Ovary (tissue), 9 donors: ENCODE results near the gene EVL. TPM values are rescaled to one million over a fixed set of nuclear protein-coding genes. Genes with fewer than 3 reads are reported as not detected.

Experiments
- DNase-seq, 5 donors: peaks; one replicate each; pipeline ENCODE4 v3.0.0-alpha.2; 2019 to 2020
- H3K27ac ChIP-seq, 2 donors: fragments of 200-600 bp; one replicate each; pipeline versions ENCODE4 v1.5.1 to v1.8.0; 2019 to 2022
- H3K27me3 ChIP-seq: fragments of 200-600 bp; one replicate; pipeline ENCODE4 v1.8.0; 2022
- H3K36me3 ChIP-seq: fragments of 200-600 bp; sonication (generic); one replicate; pipeline ENCODE4 v1.5.1; 2019
- H3K4me1 ChIP-seq: one replicate; pipeline ENCODE4 v1.8.1; 2013; ENCODE audit warnings: mild to moderate bottlenecking, moderate library complexity; ENCODE audit not compliant: insufficient read depth
- H3K4me3 ChIP-seq: fragments of 200-600 bp; sonication (generic); one replicate; pipeline ENCODE4 v1.5.1; 2017
- H3K9me3 ChIP-seq, 2 donors: fragments of 200-600 bp in 1 of 2; sonication (generic) in 1 of 2; one replicate each; pipeline versions ENCODE4 v1.5.1 to v1.8.1; 2013 to 2019; ENCODE audit warnings: mild to moderate bottlenecking in 1 of 2, moderate library complexity in 1 of 2
- EP300 ChIP-seq: sonication (generic); formaldehyde crosslinking; IDR thresholded peaks from one replicate; pipeline ENCODE4 v1.6.1; 2017; ENCODE audit warnings: antibody characterized with exemption
- POLR2A ChIP-seq: fragments of 450-650 bp; IDR thresholded peaks from one replicate; pipeline ENCODE4 v1.6.1; 2017; ENCODE audit warnings: antibody characterized with exemption, mild to moderate bottlenecking, moderate library complexity
- WGBS, 3 donors: extraction: QIAGEN DNeasy Blood & Tissue Kit in 1 of 3; methylation state at CpG; one replicate each; pipeline versions ENCODE4 v1.1.5 to v1.1.7; 2013 to 2017; 5-methylcytosine and 5-hydroxymethylcytosine counted together
- intact Hi-C, 4 donors: fragments of 100-400 bp; cut with DNase I; formaldehyde crosslinking; loops; one replicate each; pipeline versions ENCODE4 v1.11.0 to v1.15.1; 2022 to 2023
- polyA plus RNA-seq, 2 donors: library from polyadenylated mRNA; stranded (reverse); fragments of 200-250 nt in 1 of 2; fragments of 350-450 nt in 1 of 2; fragmentation: Illumina TruSeq in 1 of 2; extraction: RNeasy Lipid Tissue Mini Kit (QIAGEN cat#74804) in 1 of 2; gene quantifications; one replicate each; pipeline ENCODE4 v1.2.3, GENCODE V29; 2013 to 2014
- total RNA-seq, 7 donors: library from RNA; depleted of rRNA in 2 of 7; stranded (reverse); fragments of >200 nt in 2 of 7; fragmentation: NEBNext Ultra II Directional in 3 of 7; extraction: Animal tissue kit (Norgen Biotek cat#: 25700) in 3 of 7; gene quantifications; one replicate each; pipeline versions ENCODE4 v1.1.0 to v1.2.4, GENCODE V29; 2016 to 2023
- TF ChIP-seq, protein P1 (sequence below), 3 donors: fragments of 450-650 bp in 2 of 3; fragments of 200-600 bp in 1 of 3; IDR thresholded peaks; one replicate each; pipeline versions ENCODE4 v1.5.1 to v1.8.0; 2016 to 2022; ENCODE audit warnings: antibody characterized with exemption in 3 of 3, mild to moderate bottlenecking in 1 of 3
- donor health status: DM: no; HTN: no; CAD: no; lungs with moderate emphysema.
- donor health status: DM: no; HTN: no; CAD: no.
- donor health status: Bipolar disorder and iron deficiency.
- donor health status: DM: yes; HTN: yes; CAD: no.
- donor health status: DM: no; HTN: no; CAD: no.
- donor health status: DM: yes; HTN: yes; CAD: no.

Gene EVL
- total and polyA plus RNA-seq, 9 donors: 41.0 to 105 (median 66.1) TPM

DNA sequence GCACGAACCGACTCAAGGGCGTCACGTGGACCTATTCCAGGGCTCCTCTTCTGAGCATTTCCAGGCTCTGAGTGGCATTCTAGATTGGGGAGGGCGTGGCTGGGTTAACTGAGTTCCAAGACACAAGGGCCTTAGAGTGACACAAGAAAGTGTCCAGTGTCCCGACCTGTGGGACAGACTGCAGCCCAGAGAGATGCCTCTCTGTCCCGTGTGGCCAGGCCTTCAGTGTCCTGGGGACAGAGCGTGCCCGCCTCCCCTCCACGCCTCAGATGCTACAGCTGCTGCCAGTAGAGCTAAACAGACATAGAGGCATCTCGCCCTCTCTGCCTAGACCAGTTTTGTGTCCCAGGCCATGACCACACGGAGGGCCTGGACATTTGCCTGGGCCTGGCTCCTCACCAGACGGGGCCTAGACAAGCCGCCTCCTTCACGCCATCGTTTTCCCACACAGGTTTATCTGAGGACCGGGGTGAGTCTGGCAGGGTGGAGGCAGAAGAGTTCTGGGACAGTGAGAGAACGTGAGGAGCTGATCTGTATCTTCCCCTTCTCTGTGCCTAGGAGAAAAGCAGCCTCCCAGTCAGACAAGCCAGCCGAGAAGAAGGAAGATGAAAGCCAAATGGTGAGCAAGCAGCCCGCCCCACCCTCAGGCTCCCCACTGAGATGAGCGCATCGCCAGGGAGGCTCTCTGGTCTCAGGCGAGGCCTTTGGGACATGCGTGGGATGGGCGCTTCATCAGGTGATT is 67.1 kb downstream of the EVL start:
- WGBS, 3 donors: 73 to 74% (median 73%) methylated on average over 25 of the region's 25 CpGs
- no peak for DNase-seq
- H3K27me3 ChIP-seq: no peaks in the 10 kb centered on the region
- no peak overlapping the region for H3K27ac ChIP-seq
- intact Hi-C loops: no loop called here
- H3K36me3 ChIP-seq: no peaks in the 10 kb centered on the region
- H3K4me3 ChIP-seq: no peak overlapping the region
- H3K9me3 ChIP-seq: no peaks in the 10 kb centered on the region
- TF ChIP-seq EP300: no peak
- TF ChIP-seq, protein P1, sequence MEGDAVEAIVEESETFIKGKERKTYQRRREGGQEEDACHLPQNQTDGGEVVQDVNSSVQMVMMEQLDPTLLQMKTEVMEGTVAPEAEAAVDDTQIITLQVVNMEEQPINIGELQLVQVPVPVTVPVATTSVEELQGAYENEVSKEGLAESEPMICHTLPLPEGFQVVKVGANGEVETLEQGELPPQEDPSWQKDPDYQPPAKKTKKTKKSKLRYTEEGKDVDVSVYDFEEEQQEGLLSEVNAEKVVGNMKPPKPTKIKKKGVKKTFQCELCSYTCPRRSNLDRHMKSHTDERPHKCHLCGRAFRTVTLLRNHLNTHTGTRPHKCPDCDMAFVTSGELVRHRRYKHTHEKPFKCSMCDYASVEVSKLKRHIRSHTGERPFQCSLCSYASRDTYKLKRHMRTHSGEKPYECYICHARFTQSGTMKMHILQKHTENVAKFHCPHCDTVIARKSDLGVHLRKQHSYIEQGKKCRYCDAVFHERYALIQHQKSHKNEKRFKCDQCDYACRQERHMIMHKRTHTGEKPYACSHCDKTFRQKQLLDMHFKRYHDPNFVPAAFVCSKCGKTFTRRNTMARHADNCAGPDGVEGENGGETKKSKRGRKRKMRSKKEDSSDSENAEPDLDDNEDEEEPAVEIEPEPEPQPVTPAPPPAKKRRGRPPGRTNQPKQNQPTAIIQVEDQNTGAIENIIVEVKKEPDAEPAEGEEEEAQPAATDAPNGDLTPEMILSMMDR (IDR thresholded peaks at IDR 0.05): no peak
- TF ChIP-seq POLR2A: no peak
- no peaks in the 10 kb centered on the region for H3K4me1 ChIP-seq

DNA sequence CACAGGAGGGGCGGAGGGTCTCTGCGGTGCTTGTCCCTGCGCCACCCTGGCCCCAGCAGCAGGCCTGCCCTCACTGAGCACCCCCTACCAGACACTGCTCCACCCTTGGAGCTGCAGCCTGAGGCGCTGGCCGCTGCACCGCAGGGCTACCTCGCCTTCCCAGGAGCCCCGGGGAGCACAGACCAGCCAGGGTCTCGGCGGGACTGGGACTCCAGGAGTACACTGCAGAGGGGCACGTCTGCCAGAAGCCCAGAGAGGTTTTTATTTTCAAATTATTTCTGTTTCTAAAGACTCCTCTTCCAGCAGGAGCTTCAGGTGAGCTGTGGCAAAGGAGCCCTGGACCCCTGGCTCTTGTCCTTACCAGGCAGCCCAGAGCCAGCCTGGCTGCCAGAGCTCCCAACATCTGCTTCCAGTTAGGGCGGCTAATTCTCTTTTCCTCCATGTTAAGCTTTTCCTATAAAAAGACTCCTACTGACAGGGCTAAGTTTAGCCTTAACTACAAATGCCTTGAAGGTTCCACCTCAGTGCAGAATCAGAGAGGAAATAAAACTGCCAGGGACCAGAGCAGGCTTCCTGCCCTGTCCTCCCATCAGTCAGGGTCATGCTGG is 67.8 kb downstream of the EVL start:
- no peaks in the 10 kb centered on the region for H3K36me3 ChIP-seq

DNA sequence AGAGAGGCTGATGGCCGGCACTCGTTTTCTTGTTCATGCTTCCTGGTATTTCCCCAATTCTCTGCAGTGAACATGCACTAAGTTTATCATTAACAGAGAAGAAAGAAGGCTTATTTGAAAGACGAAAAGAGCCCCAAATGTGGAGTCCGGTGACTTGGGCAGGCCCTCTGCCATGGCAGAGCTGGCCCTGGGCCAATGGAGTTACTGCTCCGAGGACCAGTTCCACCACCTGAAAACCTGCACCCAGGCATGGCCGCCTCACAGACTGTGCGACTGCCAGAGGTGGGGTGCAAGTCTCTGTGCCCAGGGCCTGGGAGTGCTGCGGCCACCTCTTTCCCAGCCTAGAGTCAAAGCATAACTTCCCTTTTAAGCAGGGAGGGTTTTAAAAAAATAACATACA is 69.4 kb downstream of the EVL start:
- no peaks in the 10 kb centered on the region for H3K27me3 ChIP-seq
- no peak for DNase-seq
- H3K4me3 ChIP-seq: no peak overlapping the region
- no peaks in the 10 kb centered on the region for H3K4me1 ChIP-seq
- no peaks in the 10 kb centered on the region for H3K9me3 ChIP-seq
- 91 to 93% (median 93%) methylated on average over 8 of the region's 8 CpGs for WGBS, 3 donors
- no peak overlapping the region for H3K27ac ChIP-seq
- H3K36me3 ChIP-seq: no peaks in the 10 kb centered on the region
- no peak for TF ChIP-seq EP300
- intact Hi-C loops: no loop called here

More for the DNA sequence above, 67.8 kb downstream of the EVL start:
- no peaks in the 10 kb centered on the region for H3K4me1 ChIP-seq
- intact Hi-C loops: no loop called here
- no peaks in the 10 kb centered on the region for H3K27me3 ChIP-seq
- no peaks in the 10 kb centered on the region for H3K9me3 ChIP-seq
- H3K4me3 ChIP-seq: no peak overlapping the region
- WGBS, 3 donors: 84 to 95% (median 85%) methylated on average over 12 of the region's 12 CpGs
- no peak for TF ChIP-seq EP300
- no peak for TF ChIP-seq POLR2A
- TF ChIP-seq, protein P1 (IDR thresholded peaks at IDR 0.05): no peak
- DNase-seq: no peak
- H3K27ac ChIP-seq: no peak overlapping the region

DNA sequence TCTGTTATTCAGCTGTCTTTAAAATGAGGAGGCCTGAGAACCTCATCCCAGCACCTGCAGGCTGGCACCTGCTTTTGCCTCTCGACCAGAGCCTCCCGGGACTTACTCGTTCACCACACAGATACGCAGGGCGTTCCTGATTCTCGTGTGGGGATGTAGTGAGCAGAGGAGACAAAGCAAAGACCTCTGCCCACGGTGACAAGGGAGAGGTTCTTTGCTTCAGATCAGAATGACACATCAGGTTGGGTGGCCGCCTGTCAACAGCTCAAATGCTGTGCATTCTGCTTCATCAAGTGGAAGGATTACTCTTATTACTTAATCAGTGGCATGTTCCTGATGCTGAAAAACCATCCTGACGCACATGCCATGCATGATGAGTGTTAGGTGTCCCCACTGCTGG is 69.9 kb downstream of the EVL start:
- no peak overlapping the region for H3K4me3 ChIP-seq
- no peak for TF ChIP-seq POLR2A
- no peak for TF ChIP-seq EP300
- TF ChIP-seq, protein P1 (IDR thresholded peaks at IDR 0.05): no peak
- H3K27ac ChIP-seq: no peak overlapping the region
- WGBS, 3 donors: 88 to 91% (median 90%) methylated on average over 9 of the region's 9 CpGs
- no peaks in the 10 kb centered on the region for H3K36me3 ChIP-seq
- no peaks in the 10 kb centered on the region for H3K4me1 ChIP-seq
- DNase-seq: no peak
- no peaks in the 10 kb centered on the region for H3K27me3 ChIP-seq
- no peaks in the 10 kb centered on the region for H3K9me3 ChIP-seq
- intact Hi-C loops: no loop called here

DNA sequence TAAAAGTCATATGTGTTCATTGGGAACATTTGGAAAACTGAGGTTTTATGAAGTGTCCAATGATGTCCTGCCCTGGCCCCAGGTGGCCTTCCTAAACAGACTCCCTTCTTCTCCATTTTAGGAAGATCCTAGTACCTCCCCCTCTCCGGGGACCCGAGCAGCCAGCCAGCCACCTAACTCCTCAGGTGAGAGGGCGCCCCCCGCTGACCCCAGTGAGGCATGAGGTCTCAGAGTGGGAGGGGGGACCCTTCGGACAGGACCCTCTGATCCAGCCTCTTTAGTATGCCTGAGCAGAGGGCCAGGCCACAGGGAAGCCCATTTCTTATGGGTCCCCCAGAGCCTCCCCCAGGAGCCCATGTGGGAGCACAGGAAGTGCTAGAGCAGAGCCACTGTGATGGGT is 70.6 kb downstream of the EVL start:
- no peaks in the 10 kb centered on the region for H3K4me1 ChIP-seq
- no peak overlapping the region for H3K4me3 ChIP-seq
- no peak overlapping the region for H3K27ac ChIP-seq
- no peaks in the 10 kb centered on the region for H3K27me3 ChIP-seq
- 78 to 87% (median 83%) methylated on average over 5 of the region's 5 CpGs for WGBS, 3 donors
- no peaks in the 10 kb centered on the region for H3K9me3 ChIP-seq
- DNase-seq: no peak
- intact Hi-C loops: no loop called here
- no peaks in the 10 kb centered on the region for H3K36me3 ChIP-seq
- TF ChIP-seq, protein P1 (IDR thresholded peaks at IDR 0.05): no peak
- no peak for TF ChIP-seq POLR2A
- TF ChIP-seq EP300: no peak
